Body of pancreas (tissue), 4 donors: ENCODE results near the gene VCAN.

ENCODE experiments used
- POLR2A ChIP-seq, 3 donors: fragments of 450-650 bp; IDR thresholded peaks; one replicate each; pipeline ENCODE4 v1.6.1; 2016; ENCODE audit warnings: antibody characterized with exemption in 3 of 3, mild to moderate bottlenecking in 2 of 3
- TF ChIP-seq, protein P1 (sequence below), 7 experiments: fragments of 450-650 bp in 4 of 7; fragments of 200-600 bp in 3 of 7; sonication (generic) in 3 of 7; IDR thresholded peaks; one replicate each; pipeline ENCODE4 v1.5.1; 2016 to 2019; ENCODE audit warnings: antibody characterized with exemption in 7 of 7

DNA sequence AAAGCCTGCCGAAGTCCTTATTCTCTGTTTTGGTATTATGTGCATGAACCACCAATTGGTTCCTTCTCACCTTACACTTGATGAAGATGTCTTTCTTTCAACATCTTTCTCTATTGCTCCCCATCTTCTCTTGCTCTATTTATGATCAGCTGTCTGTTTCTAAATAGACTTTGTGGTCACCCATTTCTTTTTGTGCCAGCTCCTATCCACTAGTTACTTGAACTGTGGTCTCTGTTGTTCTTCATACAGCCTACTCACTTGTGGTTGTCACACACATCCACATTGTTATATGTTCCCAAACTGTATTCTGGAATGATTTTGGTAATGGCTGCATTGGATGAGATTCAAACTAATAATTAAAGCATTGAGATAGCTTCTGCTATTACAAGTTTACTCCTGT lies 11.4 kb downstream of the VCAN start:
- TF ChIP-seq, protein P1, sequence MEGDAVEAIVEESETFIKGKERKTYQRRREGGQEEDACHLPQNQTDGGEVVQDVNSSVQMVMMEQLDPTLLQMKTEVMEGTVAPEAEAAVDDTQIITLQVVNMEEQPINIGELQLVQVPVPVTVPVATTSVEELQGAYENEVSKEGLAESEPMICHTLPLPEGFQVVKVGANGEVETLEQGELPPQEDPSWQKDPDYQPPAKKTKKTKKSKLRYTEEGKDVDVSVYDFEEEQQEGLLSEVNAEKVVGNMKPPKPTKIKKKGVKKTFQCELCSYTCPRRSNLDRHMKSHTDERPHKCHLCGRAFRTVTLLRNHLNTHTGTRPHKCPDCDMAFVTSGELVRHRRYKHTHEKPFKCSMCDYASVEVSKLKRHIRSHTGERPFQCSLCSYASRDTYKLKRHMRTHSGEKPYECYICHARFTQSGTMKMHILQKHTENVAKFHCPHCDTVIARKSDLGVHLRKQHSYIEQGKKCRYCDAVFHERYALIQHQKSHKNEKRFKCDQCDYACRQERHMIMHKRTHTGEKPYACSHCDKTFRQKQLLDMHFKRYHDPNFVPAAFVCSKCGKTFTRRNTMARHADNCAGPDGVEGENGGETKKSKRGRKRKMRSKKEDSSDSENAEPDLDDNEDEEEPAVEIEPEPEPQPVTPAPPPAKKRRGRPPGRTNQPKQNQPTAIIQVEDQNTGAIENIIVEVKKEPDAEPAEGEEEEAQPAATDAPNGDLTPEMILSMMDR (IDR thresholded peaks at IDR 0.05), result no peak
- TF ChIP-seq POLR2A (IDR thresholded peaks at IDR 0.05), result no peak
